Lower lobe of right lung (tissue), 2 donors: ENCODE measurements around the gene ZNF532. TPM values are rescaled to one million over a fixed set of nuclear protein-coding genes. Genes with fewer than 3 reads are reported as not detected.
"Not testable (repeated sequence)": the region's sequence is repeated elsewhere in the genome, so short reads cannot be mapped to it uniquely, and the experiment has no call there.

Experiments
- ATAC-seq, 2 donors: fragments of 200-7000 bp; cut with Tn5 transposase; one replicate each; pipeline ENCODE4 v1.9.1; 2020 to 2022; ENCODE audit warnings: mild to moderate bottlenecking in 2 of 2, moderate library complexity in 2 of 2
- DNase-seq: peaks from one replicate; pipeline ENCODE4 v3.0.0-alpha.2; 2020
- H3K27ac ChIP-seq: fragments of 200-600 bp; one replicate; pipeline ENCODE4 v1.8.0; 2022
- H3K27me3 ChIP-seq: fragments of 200-600 bp; one replicate; pipeline ENCODE4 v1.8.0; 2022; ENCODE audit warnings: low read depth
- H3K36me3 ChIP-seq: fragments of 200-600 bp; one replicate; pipeline ENCODE4 v1.8.0; 2022; ENCODE audit warnings: mild to moderate bottlenecking
- H3K4me1 ChIP-seq: fragments of 200-600 bp; one replicate; pipeline ENCODE4 v1.8.0; 2022
- H3K4me3 ChIP-seq: fragments of 200-600 bp; one replicate; pipeline ENCODE4 v1.8.0; 2022; ENCODE audit warnings: mild to moderate bottlenecking
- H3K9me3 ChIP-seq: fragments of 200-600 bp; one replicate; pipeline ENCODE4 v1.8.0; 2022
- CTCF ChIP-seq: fragments of 200-600 bp; IDR thresholded peaks from one replicate; pipeline ENCODE4 v1.8.0; 2022; ENCODE audit warnings: antibody characterized with exemption, mild to moderate bottlenecking
- intact Hi-C: fragments of 100-400 bp; cut with DNase I; formaldehyde crosslinking; loops from one replicate; pipeline ENCODE4 v1.11.0; 2022
- total RNA-seq: library from RNA; stranded (reverse); fragmentation: NEBNext Ultra II Directional; extraction: Animal tissue kit (Norgen Biotek cat#: 25700); gene quantifications from one replicate; pipeline ENCODE4 v1.2.1, GENCODE V29; 2021
- donor health status: DM: no; HTN: yes; CAD: no; lungs with severe emphysema.

ZNF532 gene
- total RNA-seq, 1 donor from 2014 or later, result 54.0 TPM

DNA sequence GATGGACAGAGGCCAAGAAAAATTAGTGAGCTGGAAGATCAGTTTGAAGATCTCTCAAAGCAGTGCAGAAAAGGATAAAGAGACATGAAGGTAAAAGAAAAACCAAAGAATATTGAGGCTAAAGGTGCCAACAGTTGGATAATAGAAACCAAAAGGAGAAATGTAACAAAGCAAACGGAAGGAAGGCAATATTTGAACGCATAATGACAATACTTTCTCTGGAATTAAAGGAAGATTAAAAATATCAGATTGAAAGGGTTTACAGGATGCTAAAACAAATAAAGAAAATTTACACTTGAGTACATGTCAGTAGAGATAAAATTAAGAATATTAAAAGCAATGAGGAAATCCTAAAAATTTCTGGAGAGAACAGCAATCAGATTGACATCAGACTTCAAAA lies 149.1 kb downstream of the ZNF532 start:
- Histone ChIP-seq H3K9me3 (no peaks in the 10 kb centered on the region), H3K27ac (no peak overlapping the region), H3K4me1 (no peaks in the 10 kb centered on the region), H3K36me3 (no peaks in the 10 kb centered on the region), H3K4me3 (no peak overlapping the region), H3K27me3 (no peaks in the 10 kb centered on the region)
- TF ChIP-seq CTCF, result no peak
- DNase-seq, result no peak
- intact Hi-C loops, result no loop called here
- ATAC-seq, result no peak

DNA sequence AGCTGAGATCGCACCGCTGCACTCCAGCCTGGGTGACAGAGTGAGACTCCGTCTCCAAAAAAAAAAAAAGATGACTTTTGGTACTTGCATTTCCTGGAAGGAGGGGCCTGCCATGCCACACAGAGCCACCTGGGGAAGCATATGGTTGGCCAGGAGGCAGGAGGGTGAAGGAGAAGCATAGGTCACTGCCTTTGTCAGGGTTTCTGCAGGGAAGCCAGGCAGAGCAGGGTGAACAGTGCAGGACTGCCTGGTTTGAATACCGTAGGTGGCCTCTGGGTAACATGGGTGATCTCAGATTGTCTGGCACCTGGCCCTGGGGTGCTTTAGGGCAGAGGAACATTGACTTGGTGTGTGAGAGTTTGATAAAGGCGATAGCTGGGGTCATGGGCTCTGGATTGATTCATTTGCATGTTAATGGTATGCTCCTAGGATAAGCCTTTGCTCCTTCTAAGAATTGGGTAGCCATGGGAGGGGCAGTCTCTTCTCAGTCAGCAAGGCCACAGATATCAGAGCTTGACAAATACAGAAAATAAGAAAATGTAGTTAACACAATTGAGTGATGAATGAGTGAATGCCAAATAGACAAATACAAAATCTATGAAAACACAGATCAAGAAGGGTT lies 151.0 kb downstream of the ZNF532 start:
- no peaks in the 10 kb centered on the region for H3K4me1 ChIP-seq
- H3K27me3 ChIP-seq, result no peaks in the 10 kb centered on the region
- DNase-seq (no peak), ATAC-seq (no peak)
- no peak overlapping the region for H3K4me3 ChIP-seq
- no peak for TF ChIP-seq CTCF
- no peak overlapping the region for H3K27ac ChIP-seq
- H3K9me3 ChIP-seq, result no peaks in the 10 kb centered on the region
- H3K36me3 ChIP-seq, result no peaks in the 10 kb centered on the region
- intact Hi-C loops, result no loop called here

DNA sequence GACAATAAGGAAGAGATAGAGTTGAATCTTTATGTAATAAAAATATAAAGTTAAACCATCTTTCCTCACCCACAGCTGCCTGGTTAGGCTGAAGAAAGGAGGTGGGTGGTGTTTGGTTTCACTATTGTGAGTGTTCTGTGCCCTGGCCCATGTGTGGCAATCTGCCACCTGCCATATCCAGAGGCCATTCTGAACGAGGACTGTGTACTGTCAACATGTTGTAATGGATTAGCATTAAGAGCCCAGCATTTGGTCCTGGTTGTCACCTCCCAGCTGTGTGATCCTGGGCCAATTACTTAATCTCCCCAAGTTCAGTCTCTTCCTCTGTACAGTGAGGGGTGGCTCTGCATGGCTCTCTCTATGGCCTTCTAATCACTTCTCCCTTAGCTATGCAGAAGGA lies 156.8 kb downstream of the ZNF532 start:
- DNase-seq (no peak), ATAC-seq (no peak)
- Histone ChIP-seq H3K4me1 (no peaks in the 10 kb centered on the region), H3K27ac (no peak overlapping the region), H3K4me3 (no peak overlapping the region), H3K9me3 (no peaks in the 10 kb centered on the region), H3K27me3 (no peaks in the 10 kb centered on the region), H3K36me3 (no peaks in the 10 kb centered on the region)
- no peak for TF ChIP-seq CTCF
- intact Hi-C loops, result no loop called here

DNA sequence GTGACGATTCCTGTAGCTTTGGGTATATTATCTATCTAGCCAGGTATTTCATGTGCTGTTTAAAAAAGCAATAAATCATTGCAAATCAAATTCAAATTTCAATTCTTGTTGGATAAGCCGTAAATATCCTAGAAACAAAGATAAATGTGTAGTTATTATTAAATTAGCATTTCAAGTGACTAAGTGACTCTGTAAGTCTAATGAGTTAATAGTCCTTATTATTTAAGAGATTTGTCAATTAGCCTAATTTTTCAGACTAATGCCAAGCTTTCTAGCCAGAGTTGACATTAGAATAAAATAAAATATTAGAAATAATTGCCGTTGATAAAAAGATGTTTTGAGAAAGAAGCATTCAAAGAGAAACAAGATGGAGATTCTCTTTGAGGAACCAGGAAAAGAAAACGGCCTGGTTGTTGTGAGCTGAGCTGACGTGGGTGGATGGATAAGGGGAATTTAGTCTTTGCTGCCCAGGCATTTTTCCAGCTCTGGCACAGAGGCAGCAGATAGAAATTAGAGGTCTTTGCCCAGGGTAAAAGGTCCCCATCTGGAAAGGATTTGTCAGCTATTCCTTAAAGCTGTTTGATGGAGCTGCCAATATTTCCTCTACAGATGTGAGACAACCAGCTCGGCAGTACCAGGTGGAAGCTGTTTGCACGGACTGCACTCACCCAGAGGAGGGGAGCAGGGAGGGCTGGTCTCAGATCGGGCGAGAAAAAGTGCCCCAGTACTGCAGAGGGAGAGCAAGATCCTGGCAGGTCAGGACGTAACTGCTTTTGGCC lies 157.7 kb downstream of the ZNF532 start:
- Histone ChIP-seq H3K36me3 (no peaks in the 10 kb centered on the region), H3K27ac (peak overlapping the region; percentile 20), H3K4me3 (no peak overlapping the region), H3K4me1 (no peaks in the 10 kb centered on the region), H3K27me3 (no peaks in the 10 kb centered on the region), H3K9me3 (no peaks in the 10 kb centered on the region)
- intact Hi-C loops, result no loop called here
- TF ChIP-seq CTCF, result no peak
- ATAC-seq (peak in 1 of 2 donors; percentile 54), DNase-seq (no peak)

DNA sequence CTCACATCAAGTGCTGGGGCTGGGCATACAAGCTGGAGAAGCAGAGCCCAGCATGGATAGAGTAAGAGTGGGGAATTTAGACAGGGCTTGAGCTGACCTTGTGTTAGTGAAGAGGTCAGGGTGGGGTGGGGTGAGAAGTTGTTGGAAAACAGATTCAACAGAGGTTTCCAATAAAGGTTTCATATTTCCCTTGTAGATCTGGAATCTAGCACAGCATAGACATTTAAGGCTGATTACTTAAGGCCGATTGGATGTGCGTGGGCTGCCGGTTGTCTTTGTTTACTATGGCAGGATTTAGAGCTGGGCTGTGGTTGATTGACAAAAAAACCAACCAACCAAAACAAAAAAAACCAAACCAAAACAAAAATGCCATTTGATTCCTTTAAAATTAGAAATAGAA lies 160.2 kb downstream of the ZNF532 start:
- Histone ChIP-seq H3K36me3 (no peaks in the 10 kb centered on the region), H3K27ac (peak overlapping the region; percentile 53), H3K4me3 (no peak overlapping the region), H3K27me3 (no peaks in the 10 kb centered on the region), H3K4me1 (no peaks in the 10 kb centered on the region), H3K9me3 (no peaks in the 10 kb centered on the region)
- no peak for TF ChIP-seq CTCF
- DNase-seq, result no peak
- intact Hi-C loops, result no loop called here
- ATAC-seq, result no peak

DNA sequence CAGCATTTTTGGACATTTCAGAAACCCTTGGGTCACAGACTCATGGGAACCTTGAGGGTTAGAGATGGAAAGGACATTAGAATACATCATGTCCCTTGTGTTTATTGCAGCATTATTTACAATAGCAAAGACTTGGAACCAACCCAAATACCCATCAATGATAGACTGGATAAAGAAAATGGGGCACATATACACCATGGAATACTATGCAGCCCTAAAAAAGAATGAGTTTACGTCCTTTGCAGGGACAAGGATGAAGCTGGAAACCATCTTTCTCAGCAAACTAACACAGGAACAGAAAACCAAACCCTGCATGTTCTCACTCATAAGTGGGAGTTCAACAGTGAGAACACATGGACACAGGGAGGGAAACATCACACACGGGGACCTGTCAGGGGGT lies 160.9 kb downstream of the ZNF532 start:
- ATAC-seq, H3K36me3 ChIP-seq, H3K4me3 ChIP-seq, intact Hi-C loops, DNase-seq, H3K4me1 ChIP-seq, H3K27me3 ChIP-seq, H3K9me3 ChIP-seq: not testable (repeated sequence)
- peak overlapping the region; percentile 53 for H3K27ac ChIP-seq
